ENCODE results near the gene DNAJB12. TPM values are rescaled to one million over a fixed set of nuclear protein-coding genes. Genes with fewer than 3 reads are reported as not detected.

Gene DNAJB12
- total and polyA plus RNA-seq, 10 of the 15 experiments (the other 5 are each of a cell fraction or from before 2014, with no cell fraction given): 4.6 to 31.6 (median 18.8) TPM

DNA sequence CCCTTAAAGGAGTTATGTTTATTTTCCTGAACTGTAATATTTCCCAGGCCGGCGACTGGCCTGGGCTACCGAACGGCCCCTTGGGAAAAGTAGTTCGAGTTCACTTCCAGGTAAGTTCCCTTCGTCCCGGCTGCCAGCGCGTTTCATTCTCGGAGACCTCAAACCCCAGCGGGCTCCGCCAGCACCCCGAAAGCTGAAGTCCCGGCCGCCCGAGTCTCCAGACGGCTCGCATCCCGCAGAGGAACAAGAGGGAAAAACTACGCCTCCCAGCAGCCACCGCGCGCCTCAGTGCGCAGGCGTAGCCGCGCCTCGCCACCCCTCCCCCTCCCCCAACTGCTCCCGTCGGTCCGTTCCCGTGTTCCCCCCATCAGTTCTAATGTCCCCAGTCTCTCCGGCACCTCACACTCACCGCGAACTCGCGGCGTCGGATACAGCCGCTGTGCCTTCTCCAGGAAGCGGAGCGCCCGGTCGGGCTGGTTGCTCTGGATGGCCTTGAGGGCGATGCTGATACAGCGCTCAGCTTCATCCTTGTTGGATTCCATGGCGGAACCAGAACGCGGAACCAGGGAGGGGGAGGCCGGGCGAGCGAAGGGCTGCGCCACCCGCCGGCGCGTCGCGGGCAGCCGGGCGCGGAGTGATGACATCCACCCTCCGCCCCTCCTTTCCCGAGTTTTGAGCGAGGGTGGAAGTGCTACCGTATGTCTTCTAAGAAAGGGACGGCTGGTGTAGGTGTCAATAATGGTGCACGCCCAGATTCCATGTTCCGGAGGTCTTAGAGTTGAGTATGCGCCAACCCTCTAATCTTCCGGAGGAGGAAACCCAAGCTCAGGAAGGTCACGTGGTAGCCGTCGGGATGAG, at the start of gene DNAJB12 (continued):
- TF ChIP-seq, protein P1, sequence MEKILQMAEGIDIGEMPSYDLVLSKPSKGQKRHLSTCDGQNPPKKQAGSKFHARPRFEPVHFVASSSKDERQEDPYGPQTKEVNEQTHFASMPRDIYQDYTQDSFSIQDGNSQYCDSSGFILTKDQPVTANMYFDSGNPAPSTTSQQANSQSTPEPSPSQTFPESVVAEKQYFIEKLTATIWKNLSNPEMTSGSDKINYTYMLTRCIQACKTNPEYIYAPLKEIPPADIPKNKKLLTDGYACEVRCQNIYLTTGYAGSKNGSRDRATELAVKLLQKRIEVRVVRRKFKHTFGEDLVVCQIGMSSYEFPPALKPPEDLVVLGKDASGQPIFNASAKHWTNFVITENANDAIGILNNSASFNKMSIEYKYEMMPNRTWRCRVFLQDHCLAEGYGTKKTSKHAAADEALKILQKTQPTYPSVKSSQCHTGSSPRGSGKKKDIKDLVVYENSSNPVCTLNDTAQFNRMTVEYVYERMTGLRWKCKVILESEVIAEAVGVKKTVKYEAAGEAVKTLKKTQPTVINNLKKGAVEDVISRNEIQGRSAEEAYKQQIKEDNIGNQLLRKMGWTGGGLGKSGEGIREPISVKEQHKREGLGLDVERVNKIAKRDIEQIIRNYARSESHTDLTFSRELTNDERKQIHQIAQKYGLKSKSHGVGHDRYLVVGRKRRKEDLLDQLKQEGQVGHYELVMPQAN (conservative IDR thresholded peaks at IDR 0.05): peak; percentile 85
- TF ChIP-seq MTA2 (IDR thresholded peaks at IDR 0.05; ENCODE audit: low read depth) (peak; percentile 40; the same call in 1 of the 2 replicates), TAF1 (IDR thresholded peaks at IDR 0.05; ENCODE audit: borderline replicate concordance, low read depth, low read length) (peak; percentile 71), SMAD1 (IDR thresholded peaks at IDR 0.05; ENCODE audit: low read depth, partially characterized antibody) (peak; percentile 49), ZNF274 (IDR thresholded peaks at IDR 0.05; ENCODE audit: insufficient read depth, insufficient read length) (no peak), TARDBP (IDR thresholded peaks at IDR 0.05; ENCODE audit: borderline replicate concordance) (peak; percentile 69; the same call in 1 of the 2 replicates), EZH2 (IDR thresholded peaks at IDR 0.05; ENCODE audit: borderline replicate concordance, control insufficient read depth, low read depth, low read length) (no peak), POU2F2 (IDR thresholded peaks at IDR 0.05; ENCODE audit: borderline replicate concordance, low read depth, low read length) (peak; percentile 67; the same call in 2 of the 3 replicates), KLF5 (IDR thresholded peaks at IDR 0.05; ENCODE audit: partially characterized antibody) (peak; percentile 85), BMI1 (IDR thresholded peaks at IDR 0.05; ENCODE audit: borderline replicate concordance) (no peak), NRF1 (conservative IDR thresholded peaks at IDR 0.05; ENCODE audit: low read depth, low read length) (peak; percentile 79), FOXM1 (IDR thresholded peaks at IDR 0.05; ENCODE audit: low read depth, low read length) (peak; percentile 60; the same call in 1 of the 2 replicates), SMC3 (IDR thresholded peaks at IDR 0.05; ENCODE audit: borderline replicate concordance, low read length) (no peak), NFIC (IDR thresholded peaks at IDR 0.05; ENCODE audit: low read depth, low read length) (peak; percentile 67; the same call in 1 of the 2 replicates), HCFC1 (IDR thresholded peaks at IDR 0.05; ENCODE audit: low read length) (peak; percentile 79)
- TF ChIP-seq, protein P2, sequence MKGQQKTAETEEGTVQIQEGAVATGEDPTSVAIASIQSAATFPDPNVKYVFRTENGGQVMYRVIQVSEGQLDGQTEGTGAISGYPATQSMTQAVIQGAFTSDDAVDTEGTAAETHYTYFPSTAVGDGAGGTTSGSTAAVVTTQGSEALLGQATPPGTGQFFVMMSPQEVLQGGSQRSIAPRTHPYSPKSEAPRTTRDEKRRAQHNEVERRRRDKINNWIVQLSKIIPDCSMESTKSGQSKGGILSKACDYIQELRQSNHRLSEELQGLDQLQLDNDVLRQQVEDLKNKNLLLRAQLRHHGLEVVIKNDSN (IDR thresholded peaks at IDR 0.05; ENCODE audit: borderline replicate concordance, extremely low read length, insufficient read depth, low read depth, low read length): peak; percentile 50
- TF ChIP-seq, protein P3, sequence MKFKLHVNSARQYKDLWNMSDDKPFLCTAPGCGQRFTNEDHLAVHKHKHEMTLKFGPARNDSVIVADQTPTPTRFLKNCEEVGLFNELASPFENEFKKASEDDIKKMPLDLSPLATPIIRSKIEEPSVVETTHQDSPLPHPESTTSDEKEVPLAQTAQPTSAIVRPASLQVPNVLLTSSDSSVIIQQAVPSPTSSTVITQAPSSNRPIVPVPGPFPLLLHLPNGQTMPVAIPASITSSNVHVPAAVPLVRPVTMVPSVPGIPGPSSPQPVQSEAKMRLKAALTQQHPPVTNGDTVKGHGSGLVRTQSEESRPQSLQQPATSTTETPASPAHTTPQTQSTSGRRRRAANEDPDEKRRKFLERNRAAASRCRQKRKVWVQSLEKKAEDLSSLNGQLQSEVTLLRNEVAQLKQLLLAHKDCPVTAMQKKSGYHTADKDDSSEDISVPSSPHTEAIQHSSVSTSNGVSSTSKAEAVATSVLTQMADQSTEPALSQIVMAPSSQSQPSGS (IDR thresholded peaks at IDR 0.05; ENCODE audit: low read length): no peak; the same call in 1 of the 2 replicates
- TF ChIP-seq, protein P4, sequence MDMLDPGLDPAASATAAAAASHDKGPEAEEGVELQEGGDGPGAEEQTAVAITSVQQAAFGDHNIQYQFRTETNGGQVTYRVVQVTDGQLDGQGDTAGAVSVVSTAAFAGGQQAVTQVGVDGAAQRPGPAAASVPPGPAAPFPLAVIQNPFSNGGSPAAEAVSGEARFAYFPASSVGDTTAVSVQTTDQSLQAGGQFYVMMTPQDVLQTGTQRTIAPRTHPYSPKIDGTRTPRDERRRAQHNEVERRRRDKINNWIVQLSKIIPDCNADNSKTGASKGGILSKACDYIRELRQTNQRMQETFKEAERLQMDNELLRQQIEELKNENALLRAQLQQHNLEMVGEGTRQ (IDR thresholded peaks at IDR 0.05; ENCODE audit: borderline replicate concordance, low read depth, low read length): peak; percentile 23; the same call in 1 of the 2 replicates
- TF ChIP-seq, protein P5, sequence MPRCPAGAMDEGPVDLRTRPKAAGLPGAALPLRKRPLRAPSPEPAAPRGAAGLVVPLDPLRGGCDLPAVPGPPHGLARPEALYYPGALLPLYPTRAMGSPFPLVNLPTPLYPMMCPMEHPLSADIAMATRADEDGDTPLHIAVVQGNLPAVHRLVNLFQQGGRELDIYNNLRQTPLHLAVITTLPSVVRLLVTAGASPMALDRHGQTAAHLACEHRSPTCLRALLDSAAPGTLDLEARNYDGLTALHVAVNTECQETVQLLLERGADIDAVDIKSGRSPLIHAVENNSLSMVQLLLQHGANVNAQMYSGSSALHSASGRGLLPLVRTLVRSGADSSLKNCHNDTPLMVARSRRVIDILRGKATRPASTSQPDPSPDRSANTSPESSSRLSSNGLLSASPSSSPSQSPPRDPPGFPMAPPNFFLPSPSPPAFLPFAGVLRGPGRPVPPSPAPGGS (IDR thresholded peaks at IDR 0.05; ENCODE audit: borderline replicate concordance, insufficient read depth, low read depth, low read length, poor library complexity, severe bottlenecking): peak; percentile 39
- TF ChIP-seq, protein P6, sequence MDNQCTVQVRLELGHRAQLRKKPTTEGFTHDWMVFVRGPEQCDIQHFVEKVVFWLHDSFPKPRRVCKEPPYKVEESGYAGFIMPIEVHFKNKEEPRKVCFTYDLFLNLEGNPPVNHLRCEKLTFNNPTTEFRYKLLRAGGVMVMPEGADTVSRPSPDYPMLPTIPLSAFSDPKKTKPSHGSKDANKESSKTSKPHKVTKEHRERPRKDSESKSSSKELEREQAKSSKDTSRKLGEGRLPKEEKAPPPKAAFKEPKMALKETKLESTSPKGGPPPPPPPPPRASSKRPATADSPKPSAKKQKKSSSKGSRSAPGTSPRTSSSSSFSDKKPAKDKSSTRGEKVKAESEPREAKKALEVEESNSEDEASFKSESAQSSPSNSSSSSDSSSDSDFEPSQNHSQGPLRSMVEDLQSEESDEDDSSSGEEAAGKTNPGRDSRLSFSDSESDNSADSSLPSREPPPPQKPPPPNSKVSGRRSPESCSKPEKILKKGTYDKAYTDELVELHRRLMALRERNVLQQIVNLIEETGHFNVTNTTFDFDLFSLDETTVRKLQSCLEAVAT (IDR thresholded peaks at IDR 0.05): peak; percentile 53

All from GM12878 (cell line).